Inflammatory macrophage (primary cell): Measurements from ENCODE around the gene MAN1B1.
"Not testable (repeated sequence)": the region's sequence is repeated elsewhere in the genome, so short reads cannot be mapped to it uniquely, and the experiment has no call there.

Experiments
- DNase-seq, 2 donors: peaks; one replicate each; pipeline ENCODE4 v3.0.0-alpha.2; 2020 to 2022

The MAN1B1 gene

GRCh38 chr9:137052998-137053943, 33.5 kb upstream of the MAN1B1 start:
- DNase-seq, result no peak

- no peak for DNase-seq
These were observed 32.5 kb upstream of the MAN1B1 start, which contains the start of gene ENTPD2 for GRCh38 chr9:137053944-137054931. ENTPD2 (minus strand) TSS chr9:137054061; CDS start chr9:137053997, 64 bp downstream.

- DNase-seq, result no peak
These were observed 31.8 kb upstream of the MAN1B1 start for GRCh38 chr9:137054932-137055384.

GRCh38 chr9:137055385-137056364, 31.1 kb upstream of the MAN1B1 start:
- no peak for DNase-seq

- no peak for DNase-seq
These were observed 29.9 kb upstream of the MAN1B1 start for GRCh38 chr9:137056739-137057415.

GRCh38 chr9:137057545-137057944, 29.2 kb upstream of the MAN1B1 start:
- no peak for DNase-seq

- DNase-seq, result no peak
These were observed 28.1 kb upstream of the MAN1B1 start for GRCh38 chr9:137058521-137059234.

- no peak for DNase-seq
These were observed 24.4 kb upstream of the MAN1B1 start for GRCh38 chr9:137062384-137062783.

- DNase-seq, result not testable (repeated sequence)
These were observed 24.0 kb upstream of the MAN1B1 start for GRCh38 chr9:137062798-137063197.

- no peak for DNase-seq
These were observed 23.3 kb upstream of the MAN1B1 start for GRCh38 chr9:137063311-137064026.

- DNase-seq, result peak; percentile 67 to 70
These were observed 22.5 kb upstream of the MAN1B1 start for GRCh38 chr9:137064027-137064879.

GRCh38 chr9:137064880-137065164, 22.0 kb upstream of the MAN1B1 start:
- no peak for DNase-seq

GRCh38 chr9:137065336-137065967, 21.3 kb upstream of the MAN1B1 start:
- no peak for DNase-seq

GRCh38 chr9:137066096-137066861, 20.5 kb upstream of the MAN1B1 start:
- no peak for DNase-seq

- peak; percentile 81 to 82 for DNase-seq
These were observed 18.8 kb upstream of the MAN1B1 start for GRCh38 chr9:137067860-137068538.

- no peak for DNase-seq
These were observed 18.0 kb upstream of the MAN1B1 start for GRCh38 chr9:137068539-137069507.
